ENCODE results near the gene CPNE9. TPM values are rescaled to one million over a fixed set of nuclear protein-coding genes. Genes with fewer than 3 reads are reported as not detected.

CPNE9 gene
- total RNA-seq, 1 donor from 2014 or later: not detected

GRCh38 chr3:9687514-9687913 is 16.1 kb upstream of the CPNE9 start:
- DNase-seq (ENCODE audit: low read depth, low spot score): no peak

- no peak for DNase-seq (ENCODE audit: low read depth, low spot score)
These were observed 14.7 kb upstream of the CPNE9 start for GRCh38 chr3:9688961-9689360.

- DNase-seq (ENCODE audit: low read depth, low spot score): no peak
These were observed 13.9 kb upstream of the CPNE9 start for GRCh38 chr3:9689757-9690156.

- no peak for DNase-seq (ENCODE audit: low read depth, low spot score)
These were observed 12.9 kb upstream of the CPNE9 start for GRCh38 chr3:9690451-9691450.

GRCh38 chr3:9691636-9692035 is 12.0 kb upstream of the CPNE9 start:
- DNase-seq (ENCODE audit: low read depth, low spot score): no peak

GRCh38 chr3:9692416-9692815 is 11.2 kb upstream of the CPNE9 start:
- no peak for DNase-seq (ENCODE audit: low read depth, low spot score)

- DNase-seq (ENCODE audit: low read depth, low spot score): no peak
These were observed 8.3 kb upstream of the CPNE9 start for GRCh38 chr3:9695345-9695744.

- DNase-seq (ENCODE audit: low read depth, low spot score): no peak
These were observed 7.9 kb upstream of the CPNE9 start for GRCh38 chr3:9695746-9696145.

- no peak for DNase-seq (ENCODE audit: low read depth, low spot score)
These were observed 7.0 kb upstream of the CPNE9 start for GRCh38 chr3:9696480-9697220.

GRCh38 chr3:9697892-9698291 is 5.7 kb upstream of the CPNE9 start:
- DNase-seq (ENCODE audit: low read depth, low spot score): no peak

GRCh38 chr3:9698293-9698692 is 5.3 kb upstream of the CPNE9 start:
- no peak for DNase-seq (ENCODE audit: low read depth, low spot score)

GRCh38 chr3:9700536-9700935 is 3.1 kb upstream of the CPNE9 start:
- no peak for DNase-seq (ENCODE audit: low read depth, low spot score)

- no peak for DNase-seq (ENCODE audit: low read depth, low spot score)
These were observed 2.6 kb upstream of the CPNE9 start for GRCh38 chr3:9701006-9701405.

GRCh38 chr3:9701711-9702110 is 1.9 kb upstream of the CPNE9 start:
- no peak for DNase-seq (ENCODE audit: low read depth, low spot score)

GRCh38 chr3:9703240-9703639 is 393 bp upstream of the CPNE9 start:
- DNase-seq (ENCODE audit: low read depth, low spot score): no peak

- no peak for DNase-seq (ENCODE audit: low read depth, low spot score)
These were observed 1.0 kb downstream of the CPNE9 start for GRCh38 chr3:9704347-9705322.

- DNase-seq (ENCODE audit: low read depth, low spot score): no peak
These were observed 6.6 kb downstream of the CPNE9 start for GRCh38 chr3:9710174-9710739.

- DNase-seq (ENCODE audit: low read depth, low spot score): no peak
These were observed 8.8 kb downstream of the CPNE9 start for GRCh38 chr3:9712415-9712814.

- DNase-seq (ENCODE audit: low read depth, low spot score): no peak
These were observed 9.5 kb downstream of the CPNE9 start for GRCh38 chr3:9713142-9713541.

GRCh38 chr3:9715136-9715535 is 11.5 kb downstream of the CPNE9 start:
- DNase-seq (ENCODE audit: low read depth, low spot score): no peak

Data from pulmonary artery endothelial cell (primary cell).